Mesodermal cell (in vitro differentiated cells): ENCODE measurements around the gene DOCK4.

Source experiments
- H3K27ac ChIP-seq: 2 replicates; pipeline ENCODE4 v1.7.0; 2013; ENCODE audit warnings: mild to moderate bottlenecking, low read depth, low read length, moderate library complexity; ENCODE audit not compliant: severe bottlenecking
- H3K36me3 ChIP-seq: 2 replicates; pipeline ENCODE4 v1.7.1; 2013; ENCODE audit warnings: mild to moderate bottlenecking, low read length, moderate library complexity; ENCODE audit not compliant: control insufficient read depth, insufficient read depth
- H3K4me1 ChIP-seq: one replicate; pipeline ENCODE4 v1.7.1; 2013; ENCODE audit warnings: mild to moderate bottlenecking, low read length; ENCODE audit not compliant: insufficient read depth, control insufficient read depth, poor library complexity, severe bottlenecking
- H3K4me3 ChIP-seq: 2 replicates; pipeline ENCODE4 v1.7.0; 2013; ENCODE audit warnings: low read length, control low read depth, mild to moderate bottlenecking; ENCODE audit not compliant: insufficient read depth, poor library complexity, severe bottlenecking; ENCODE audit errors: extremely low read depth
- H3K9me3 ChIP-seq: 2 replicates; pipeline ENCODE4 v1.7.1; 2013; ENCODE audit warnings: mild to moderate bottlenecking, low read length, moderate library complexity; ENCODE audit not compliant: control insufficient read depth
- WGBS, 2 experiments: methylation state at CpG; one replicate each; pipeline ENCODE4 v1.1.5; 2013; ENCODE audit warnings: missing lambda C conversion rate in 2 of 2; ENCODE audit not compliant: insufficient coverage in 2 of 2; 5-methylcytosine and 5-hydroxymethylcytosine counted together

DOCK4 gene

DNA sequence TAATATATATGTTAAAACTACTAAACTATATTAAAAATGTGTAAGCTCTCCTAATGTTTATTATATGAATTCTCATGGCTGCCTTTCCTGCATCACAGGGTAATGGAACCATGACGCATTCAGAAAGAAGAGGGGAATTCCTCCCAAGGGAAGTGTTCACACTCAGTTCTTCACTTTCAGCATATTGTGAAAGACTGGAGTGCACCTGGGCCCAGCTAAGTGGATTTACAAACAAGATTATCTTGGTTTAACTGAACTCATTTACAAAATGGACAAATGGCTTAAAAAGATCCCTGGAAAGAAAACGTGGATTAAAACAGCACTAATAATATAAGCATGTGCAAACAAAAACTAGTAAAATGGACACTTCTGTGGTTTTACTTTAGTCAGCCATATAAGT lies 149.8 kb downstream of the DOCK4 start:
- Histone ChIP-seq H3K27ac (no peak overlapping the region), H3K4me3 (no peak overlapping the region)

DNA sequence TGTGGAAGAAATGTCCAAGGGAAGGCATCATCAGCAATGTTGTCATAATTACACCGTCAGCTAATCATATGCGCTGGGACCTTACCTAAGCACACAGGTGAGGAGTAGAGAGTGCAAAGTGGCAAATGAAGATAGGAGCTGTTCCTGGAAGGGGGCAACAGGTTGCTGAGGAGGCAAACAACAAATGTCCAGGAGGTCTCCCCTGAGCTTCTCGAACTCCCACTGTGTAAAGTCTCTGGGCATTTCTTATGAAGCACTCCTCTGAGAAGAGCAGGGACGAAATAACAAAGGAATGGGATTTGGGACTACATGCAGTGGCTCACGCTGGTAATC lies 152.5 kb downstream of the DOCK4 start:
- Histone ChIP-seq H3K36me3 (no peaks in the 10 kb centered on the region), H3K4me1 (peaks cover 10% of the 10 kb centered on the region), H3K9me3 (no peaks in the 10 kb centered on the region), H3K27ac (no peak overlapping the region), H3K4me3 (no peak overlapping the region)
- 96 to 100% methylated on average over 5 of the region's 5 CpGs for WGBS, 2 experiments

More for the DNA sequence above, 149.8 kb downstream of the DOCK4 start:
- H3K4me1 ChIP-seq = peaks cover 12% of the 10 kb centered on the region
- 100% methylated on average over 1 of the region's 2 CpGs; no CpG with 5 or more reads in 1 of the 2 experiments for WGBS, 2 experiments
- no peaks in the 10 kb centered on the region for H3K36me3 ChIP-seq
- no peaks in the 10 kb centered on the region for H3K9me3 ChIP-seq

DNA sequence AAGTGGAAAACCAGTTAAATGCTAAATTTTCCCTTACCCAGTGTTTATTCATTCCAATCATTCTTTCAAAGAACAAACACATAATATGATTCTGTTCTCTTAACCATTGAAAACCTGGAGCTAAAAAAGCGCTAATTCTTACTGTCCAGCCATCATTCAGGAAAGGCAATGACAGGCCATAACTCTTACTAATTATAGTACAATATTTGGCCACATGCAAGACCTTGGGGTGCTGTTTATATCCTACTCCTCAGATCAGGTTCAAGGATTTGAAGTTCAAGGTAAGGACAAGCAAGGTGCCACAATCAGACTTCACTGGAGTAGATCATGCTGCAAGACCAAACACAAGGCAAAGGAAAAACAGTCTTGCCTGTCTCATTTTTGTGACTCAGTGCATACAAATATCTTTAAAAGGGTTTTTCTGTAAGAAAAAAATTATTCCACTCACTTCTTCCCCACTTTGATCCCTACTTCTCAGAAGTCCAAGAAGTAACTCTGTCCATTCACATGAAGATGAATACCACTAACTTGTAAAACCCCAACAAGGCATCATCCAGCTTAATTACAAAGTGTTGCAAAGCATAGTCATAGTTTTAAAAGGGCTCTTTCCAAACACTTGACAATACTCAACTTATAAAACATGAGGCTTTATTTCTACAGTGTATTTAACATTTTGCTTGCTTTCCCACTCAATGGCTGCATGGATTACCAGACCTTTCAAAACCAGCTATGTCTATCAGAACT lies 153.0 kb downstream of the DOCK4 start:
- 67 to 100% methylated on average over 1 of the region's 1 CpG for WGBS, 2 experiments

DNA sequence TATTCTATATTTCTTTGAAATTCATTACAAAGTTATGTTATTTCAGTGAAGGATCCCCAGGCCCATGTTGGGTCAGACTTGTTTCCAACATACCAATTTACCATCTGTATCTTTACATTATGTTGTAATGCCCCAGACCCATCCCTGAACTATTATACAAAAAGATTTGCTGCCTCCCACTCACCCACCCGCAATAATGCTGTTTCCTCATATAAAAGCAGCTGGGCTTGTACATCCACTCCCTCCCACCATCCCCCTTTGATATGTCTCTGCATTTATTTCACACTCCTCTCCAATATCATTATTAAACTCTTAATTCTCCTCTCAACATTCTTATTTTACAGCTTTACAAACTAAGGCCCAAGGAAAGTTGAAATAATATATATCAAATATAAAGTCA lies 153.7 kb downstream of the DOCK4 start:
- no peak overlapping the region for H3K27ac ChIP-seq
- peaks cover 8% of the 10 kb centered on the region for H3K4me1 ChIP-seq
- H3K4me3 ChIP-seq = no peak overlapping the region
- 78 to 100% methylated on average over 1 of the region's 1 CpG for WGBS, 2 experiments
- H3K9me3 ChIP-seq = no peaks in the 10 kb centered on the region
- no peaks in the 10 kb centered on the region for H3K36me3 ChIP-seq

More for the DNA sequence above, 153.0 kb downstream of the DOCK4 start:
- peaks cover 8% of the 10 kb centered on the region for H3K4me1 ChIP-seq
- H3K9me3 ChIP-seq = no peaks in the 10 kb centered on the region
- no peak overlapping the region for H3K4me3 ChIP-seq
- no peak overlapping the region for H3K27ac ChIP-seq
- H3K36me3 ChIP-seq = no peaks in the 10 kb centered on the region

DNA sequence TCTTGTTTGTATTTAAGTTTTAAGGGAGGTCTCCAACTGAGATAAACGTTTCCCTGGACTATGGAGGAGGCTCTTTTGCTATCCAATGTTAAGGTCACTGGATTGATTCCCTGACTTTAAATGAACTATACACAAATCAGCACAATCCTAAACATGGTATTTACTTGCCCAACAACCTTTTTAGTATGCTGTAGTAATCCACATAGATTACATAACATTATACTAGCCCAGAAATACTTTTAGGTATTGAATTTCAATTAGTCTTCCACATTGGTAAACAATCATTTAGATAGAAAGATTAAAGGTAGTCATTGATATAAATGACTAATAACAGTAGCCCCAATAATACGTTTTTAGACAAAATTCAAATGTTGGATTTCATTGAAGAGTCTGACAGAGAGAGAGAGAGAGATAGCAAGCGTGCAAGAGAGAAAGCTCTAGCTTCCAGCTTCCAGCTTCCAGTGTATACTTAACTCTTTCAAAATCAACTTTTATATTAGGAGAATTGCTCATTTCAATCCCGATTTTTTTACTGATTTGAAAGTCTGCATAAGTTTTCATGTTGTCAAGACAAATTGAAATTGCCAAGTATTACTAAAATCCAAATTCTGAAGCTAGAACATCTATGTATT lies 155.8 kb downstream of the DOCK4 start:
- H3K36me3 ChIP-seq = no peaks in the 10 kb centered on the region

DNA sequence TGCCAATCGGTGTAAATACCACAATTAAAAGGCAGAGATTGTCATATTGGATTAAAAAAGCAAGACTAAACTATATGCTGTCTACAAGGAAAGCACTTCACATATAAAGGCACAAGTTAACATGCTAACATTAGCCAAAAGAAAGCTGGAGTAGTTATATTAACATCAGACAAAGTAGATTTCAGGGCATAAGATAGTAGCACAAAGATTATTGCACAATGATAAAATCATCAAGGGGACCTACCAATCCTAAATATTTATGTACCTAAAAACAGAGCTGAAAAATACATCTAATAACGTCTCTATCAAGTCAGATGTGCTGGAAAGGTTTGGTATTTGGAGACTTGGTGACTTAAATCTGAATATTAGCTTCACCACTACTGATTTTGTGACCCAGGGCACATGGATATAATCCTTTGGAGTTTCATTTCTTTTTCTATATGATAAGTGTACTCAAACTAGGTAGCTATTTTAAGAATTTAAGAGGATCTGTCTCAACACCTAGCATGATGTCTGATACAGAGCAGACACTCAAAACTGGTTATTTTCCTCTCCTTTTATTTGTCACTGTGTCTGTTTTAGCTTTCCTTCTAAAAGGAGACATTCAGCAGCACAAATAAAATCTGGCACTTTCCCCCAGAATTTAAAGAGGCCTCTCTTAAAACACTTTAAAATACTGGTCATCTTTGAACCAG lies 156.5 kb downstream of the DOCK4 start:
- H3K27ac ChIP-seq = peak overlapping the region; percentile 56
- no peaks in the 10 kb centered on the region for H3K36me3 ChIP-seq
- peaks cover 8% of the 10 kb centered on the region for H3K4me1 ChIP-seq
- no peaks in the 10 kb centered on the region for H3K9me3 ChIP-seq
- no peak overlapping the region for H3K4me3 ChIP-seq
- no CpG with 5 or more reads among the region's 2 CpGs for whole genome bisulfite sequencing, 2 experiments

More for the DNA sequence above, 155.8 kb downstream of the DOCK4 start:
- H3K4me3 ChIP-seq = no peak overlapping the region
- 83% methylated on average over 1 of the region's 4 CpGs; no CpG with 5 or more reads in 1 of the 2 experiments for WGBS, 2 experiments
- H3K27ac ChIP-seq = peak overlapping the region; percentile 56
- no peaks in the 10 kb centered on the region for H3K9me3 ChIP-seq
- peaks cover 8% of the 10 kb centered on the region for H3K4me1 ChIP-seq

DNA sequence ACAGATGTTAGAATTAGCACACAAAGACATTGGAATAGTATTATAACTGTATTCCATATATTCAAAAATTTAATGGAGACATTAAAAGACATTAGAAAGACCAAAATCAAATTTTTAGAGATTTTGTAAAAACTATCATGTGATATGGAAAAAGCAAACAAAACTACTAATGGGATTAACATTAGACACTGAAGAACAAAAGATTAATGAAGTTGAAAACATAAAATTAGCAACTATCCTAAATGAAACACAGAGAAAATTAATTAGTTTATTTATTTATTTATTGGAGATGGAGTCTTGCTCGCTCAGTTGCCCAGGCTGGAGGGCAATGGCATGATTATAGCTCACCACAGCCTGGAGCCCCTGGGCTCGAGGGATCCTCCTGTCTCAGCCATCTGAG lies 158.8 kb downstream of the DOCK4 start:
- WGBS, 2 experiments = 83 to 100% methylated on average over 2 of the region's 2 CpGs

DNA sequence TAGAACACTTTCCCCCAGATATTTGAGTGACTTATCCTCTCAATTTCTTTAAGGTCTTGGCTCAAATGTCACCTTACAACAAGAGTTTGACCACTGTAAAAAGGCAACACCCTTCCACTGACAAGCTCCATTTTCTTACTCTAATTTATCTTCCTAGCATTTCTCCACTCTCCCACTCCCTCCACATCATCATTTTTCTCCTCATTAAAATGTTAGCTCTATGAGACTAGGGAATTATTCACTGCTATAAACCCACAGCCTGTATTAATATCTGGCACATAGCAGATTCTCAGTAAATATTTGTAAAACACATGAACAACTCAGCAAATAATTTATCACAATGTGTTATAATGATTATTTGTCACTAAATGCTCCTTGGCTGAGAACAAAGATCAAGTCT lies 161.0 kb downstream of the DOCK4 start:
- Histone ChIP-seq H3K36me3 (peaks cover 9% of the 10 kb centered on the region), H3K4me1 (no peaks in the 10 kb centered on the region), H3K27ac (no peak overlapping the region), H3K4me3 (no peak overlapping the region), H3K9me3 (no peaks in the 10 kb centered on the region)

More for the DNA sequence above, 158.8 kb downstream of the DOCK4 start:
- Histone ChIP-seq H3K4me1 (peaks cover 1% of the 10 kb centered on the region), H3K36me3 (peaks cover 5% of the 10 kb centered on the region), H3K4me3 (no peak overlapping the region), H3K9me3 (no peaks in the 10 kb centered on the region), H3K27ac (no peak overlapping the region)

DNA sequence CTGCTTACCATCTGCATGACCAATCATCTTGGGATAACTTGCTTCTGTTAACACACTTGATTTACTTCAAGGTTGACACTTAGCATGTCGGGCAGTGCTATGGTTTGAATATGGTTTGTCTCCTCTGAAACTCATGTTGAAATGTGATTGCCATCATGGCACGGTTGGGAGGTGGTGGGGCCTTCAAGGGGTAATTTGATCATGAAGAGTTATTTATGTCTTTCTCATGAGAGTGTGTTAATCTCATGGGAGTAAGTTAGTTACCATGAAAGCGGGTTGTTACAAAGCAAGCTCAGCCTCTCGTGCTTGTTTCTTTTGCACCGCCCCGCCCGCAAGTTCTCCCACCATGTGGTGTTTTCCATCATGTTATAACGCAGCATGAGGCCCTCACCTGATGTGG lies 163.6 kb downstream of the DOCK4 start:
- Histone ChIP-seq H3K27ac (no peak overlapping the region), H3K4me1 (no peaks in the 10 kb centered on the region), H3K4me3 (no peak overlapping the region), H3K36me3 (peaks cover 9% of the 10 kb centered on the region), H3K9me3 (no peaks in the 10 kb centered on the region)
- 97 to 98% methylated on average over 5 to 7 of the region's 8 CpGs for WGBS, 2 experiments

DNA sequence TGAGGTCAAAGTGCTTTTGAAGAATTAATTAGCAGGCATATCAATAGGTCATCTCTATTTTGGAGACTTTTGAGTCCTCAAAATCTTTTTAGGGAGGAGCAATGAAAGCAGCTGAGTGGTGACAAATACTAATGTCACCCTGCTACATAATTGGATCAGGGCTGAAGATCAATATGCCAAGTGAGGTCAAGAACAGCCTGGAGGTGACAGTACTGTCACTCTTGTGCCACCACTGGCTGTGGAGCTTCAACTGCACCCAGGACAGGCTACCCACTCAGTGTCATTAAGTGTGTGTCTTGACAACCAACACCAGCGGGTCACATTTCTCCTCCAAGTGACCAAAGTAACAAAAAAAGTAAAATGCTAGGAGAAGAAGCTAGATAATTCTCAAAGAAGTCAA lies 167.8 kb downstream of the DOCK4 start:
- Histone ChIP-seq H3K36me3 (peaks cover 9% of the 10 kb centered on the region), H3K4me1 (peaks cover 7% of the 10 kb centered on the region), H3K9me3 (no peaks in the 10 kb centered on the region), H3K4me3 (no peak overlapping the region), H3K27ac (no peak overlapping the region)
- WGBS, 2 experiments = no CpG with 5 or more reads among the region's 1 CpG

DNA sequence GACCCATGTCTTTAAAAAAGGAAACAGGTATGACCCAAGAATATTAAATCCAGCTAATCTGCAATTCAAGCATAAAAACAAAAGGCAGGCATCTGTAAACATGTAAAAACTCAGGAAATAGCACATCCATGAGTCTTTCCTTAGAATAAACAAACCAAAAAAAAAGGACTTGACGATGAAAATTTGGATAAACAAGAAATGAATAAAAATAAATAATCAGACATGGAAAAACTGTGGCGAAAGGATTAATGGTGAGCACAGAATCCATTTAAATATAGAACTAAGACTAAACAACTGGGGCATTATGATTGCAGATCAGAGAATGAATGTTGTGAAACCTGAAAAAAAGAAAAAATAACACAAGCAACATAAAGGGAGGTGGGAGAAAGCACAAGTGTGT lies 170.1 kb downstream of the DOCK4 start:
- Histone ChIP-seq H3K9me3 (no peaks in the 10 kb centered on the region), H3K27ac (no peak overlapping the region), H3K4me3 (no peak overlapping the region), H3K36me3 (no peaks in the 10 kb centered on the region), H3K4me1 (peaks cover 7% of the 10 kb centered on the region)
- WGBS, 2 experiments = no CpG with 5 or more reads among the region's 2 CpGs
